HS-27A (cell line): Measurements from ENCODE around the gene RHBDD1.

Experiments
- DNase-seq: peaks from one replicate; pipeline ENCODE4 v3.0.0-alpha.2; 2012; ENCODE audit warnings: low read depth, missing footprints

RHBDD1 gene

DNA sequence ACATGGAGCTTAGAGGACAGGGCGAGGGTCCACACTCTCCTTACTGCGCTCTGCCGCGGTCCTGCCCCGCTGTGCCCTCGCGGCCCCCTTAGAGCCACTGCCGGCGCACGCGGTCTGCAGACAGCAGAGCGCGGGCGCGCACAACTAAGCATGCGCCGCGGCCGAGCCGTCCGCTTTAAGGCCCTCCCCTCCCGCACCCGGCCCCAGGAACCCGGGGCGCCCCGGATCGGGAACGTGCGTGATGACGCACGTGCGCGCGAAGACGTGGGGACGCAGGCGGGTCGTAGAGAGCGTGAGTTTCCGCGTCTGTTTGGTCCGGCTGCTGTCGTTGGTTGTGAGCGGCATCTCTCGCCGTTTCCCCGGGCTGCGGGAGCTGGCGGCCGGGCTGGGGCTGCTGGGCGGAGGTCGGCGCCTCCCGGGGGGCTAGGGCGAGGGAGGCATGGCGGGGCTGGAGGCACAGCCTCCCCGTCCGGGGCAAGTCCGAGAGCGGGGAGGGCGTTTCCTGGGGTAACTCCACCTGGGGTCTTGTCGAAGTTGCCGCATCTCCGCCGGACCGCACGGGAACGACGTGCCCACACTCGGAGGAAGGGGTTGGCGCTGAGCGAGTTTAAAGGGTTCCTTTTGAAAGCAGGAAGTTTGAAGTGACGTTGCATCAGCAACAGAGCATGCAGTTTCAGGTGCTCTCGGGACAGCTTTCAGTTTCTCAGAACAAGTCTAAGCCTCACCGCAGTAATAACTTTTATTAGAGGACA lies at the start of gene RHBDD1:
Gene RHBDD1 (plus strand): TSS at position 259 of the 752 bp plus-strand sequence. CDS start 28,640 bp downstream, outside the sequence.
- peak; percentile 67 for DNase-seq

GRCh38 chr2:226788064-226788463 lies 47.8 kb upstream of the RHBDD1 start:
- no peak for DNase-seq

DNA sequence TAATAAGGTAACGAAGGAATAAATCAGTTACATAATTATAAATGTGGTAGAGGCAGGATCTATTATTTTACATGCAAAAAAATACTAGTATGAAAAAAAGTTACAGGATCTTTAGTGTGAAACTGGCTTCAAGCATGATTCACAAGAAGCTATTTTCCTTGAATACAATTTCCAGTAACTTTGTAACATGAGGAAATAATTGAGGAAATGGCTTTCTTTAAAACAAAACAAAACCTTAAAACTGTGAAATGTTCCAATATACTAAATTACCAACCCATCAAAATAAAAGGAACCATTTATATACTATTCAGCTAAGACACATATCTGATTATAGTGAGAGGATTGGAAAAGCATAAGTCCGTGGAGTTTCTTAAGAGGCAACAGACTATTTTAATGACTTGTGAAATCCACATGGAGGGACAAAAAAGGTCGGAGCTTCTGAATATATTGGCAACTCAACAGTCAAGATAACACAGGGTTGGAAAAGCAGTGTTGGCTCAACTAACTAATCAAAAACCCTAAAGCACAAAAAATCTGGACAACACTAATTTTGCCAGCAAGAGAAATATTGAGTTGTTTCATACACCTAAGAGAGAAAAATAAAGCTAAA lies 46.9 kb upstream of the RHBDD1 start:
- DNase-seq: no peak

GRCh38 chr2:226790011-226790410 lies 45.8 kb upstream of the RHBDD1 start:
- DNase-seq: no peak

GRCh38 chr2:226790431-226790830 lies 45.4 kb upstream of the RHBDD1 start:
- DNase-seq: no peak

DNA sequence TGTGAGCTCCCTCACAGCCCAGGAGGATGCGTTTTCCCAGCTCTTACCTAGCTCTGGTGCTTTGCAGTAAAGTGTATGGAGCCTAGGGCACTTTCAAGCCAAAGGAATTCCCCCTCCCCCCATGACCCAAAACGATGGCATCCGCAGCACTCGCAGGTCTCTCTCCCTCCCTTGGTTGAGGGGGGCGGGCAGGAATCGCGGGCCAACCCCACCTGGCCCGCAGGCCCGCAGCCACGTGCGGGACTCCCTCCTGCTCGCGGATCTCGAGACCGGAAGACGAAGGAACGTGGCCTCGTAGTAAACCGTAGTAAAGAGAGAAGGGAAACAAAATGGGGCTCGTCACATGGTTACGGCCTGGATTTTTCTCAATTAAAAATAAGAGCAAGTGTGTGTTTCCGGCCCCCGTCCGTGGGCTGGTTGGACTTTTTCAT lies 44.8 kb upstream of the RHBDD1 start:
- peak; percentile 27 for DNase-seq

DNA sequence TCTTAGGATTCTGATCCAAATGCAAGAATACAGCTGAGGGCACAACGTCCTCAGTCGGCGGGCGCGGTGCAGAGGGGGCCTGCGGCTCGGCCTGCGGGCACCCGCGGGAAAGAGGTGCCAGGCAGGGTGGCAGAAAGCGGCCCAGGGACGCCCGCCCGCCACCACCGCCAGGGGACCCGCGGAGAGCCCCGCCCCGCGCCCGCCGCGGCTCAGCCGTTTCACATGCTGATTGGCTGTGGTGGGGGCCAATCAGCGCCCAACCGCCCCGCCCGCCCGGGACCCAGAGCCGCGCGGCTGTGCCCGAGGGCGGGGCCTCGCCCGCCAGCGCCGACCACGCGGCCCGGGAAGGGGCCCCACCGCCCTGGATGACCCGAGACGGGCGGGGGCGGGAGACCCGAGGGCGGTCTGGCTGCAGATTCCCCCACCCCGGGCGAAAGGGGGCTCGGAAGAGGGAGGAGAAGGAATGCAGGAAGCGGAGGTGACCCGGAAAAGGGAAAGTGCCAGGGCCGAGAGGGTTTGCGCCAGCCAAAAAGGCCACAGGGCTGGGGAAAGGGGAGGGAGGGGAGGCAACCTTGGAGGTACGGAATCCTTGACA lies 44.3 kb upstream of the RHBDD1 start:
- DNase-seq: peak; percentile 34

- no peak for DNase-seq
Observed at GRCh38 chr2:226792155-226792881, 43.5 kb upstream of the RHBDD1 start.

DNA sequence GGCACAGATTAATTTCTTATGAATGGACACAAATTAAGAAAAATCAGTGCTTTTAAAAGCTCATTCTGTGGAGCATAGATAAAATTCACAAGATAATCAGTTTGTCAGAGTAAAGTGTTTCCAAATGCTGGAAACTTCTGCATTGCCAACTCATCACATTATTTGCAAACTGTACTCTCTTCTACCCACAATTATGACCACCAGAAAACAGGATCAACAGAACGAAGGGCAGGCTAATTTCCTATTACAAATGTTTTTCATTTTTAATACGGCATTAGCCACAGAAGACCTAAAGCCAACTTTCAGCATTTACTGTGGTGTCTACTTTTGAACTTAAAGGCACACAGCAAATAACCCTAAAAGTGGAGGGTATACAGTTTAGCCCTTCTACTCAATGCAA lies 42.2 kb upstream of the RHBDD1 start:
- DNase-seq: no peak

DNA sequence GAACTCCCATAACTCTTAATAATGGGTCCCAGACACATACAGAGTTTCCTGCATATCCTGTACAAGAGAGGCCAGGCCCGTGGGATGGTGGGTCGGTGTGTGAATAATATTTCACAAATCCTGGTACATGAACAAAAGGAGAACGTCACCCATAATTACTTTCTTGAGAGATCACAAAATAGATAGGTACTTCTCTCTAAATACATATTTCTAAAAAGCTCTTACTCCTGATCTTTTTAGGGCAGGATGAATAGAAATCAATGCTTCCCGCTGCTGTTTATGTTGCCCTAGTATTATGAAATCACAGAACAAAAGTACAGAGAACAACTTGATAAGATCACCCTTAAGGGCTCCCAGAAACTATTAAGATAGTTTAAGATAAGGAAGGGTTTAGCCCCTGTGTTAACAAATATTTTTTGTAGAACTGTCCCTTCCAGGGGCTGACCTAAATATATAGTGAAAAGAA lies 41.6 kb upstream of the RHBDD1 start:
- DNase-seq: no peak

DNA sequence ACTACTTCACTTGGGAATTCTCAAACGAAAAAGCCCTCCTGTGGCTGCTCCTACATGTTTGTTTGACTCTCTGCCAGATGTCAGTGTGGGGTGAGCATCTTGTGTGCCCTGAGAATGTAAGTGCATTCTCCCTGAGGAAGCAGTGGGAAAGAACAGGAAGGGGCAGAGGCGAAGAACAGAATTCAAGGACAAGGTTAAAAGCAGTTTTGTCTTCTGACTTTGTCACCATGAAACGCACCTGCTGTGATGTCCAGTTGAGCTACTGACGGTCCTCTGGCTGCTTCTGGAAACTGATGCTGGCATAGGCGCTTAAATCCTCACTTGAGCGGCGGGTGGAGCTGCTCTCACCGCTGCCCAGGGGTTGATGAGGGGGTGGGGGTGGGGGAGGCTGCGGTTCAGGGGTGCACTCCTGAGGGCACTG lies 41.1 kb upstream of the RHBDD1 start:
- peak; percentile 52 for DNase-seq

- peak; percentile 17 for DNase-seq
Observed at GRCh38 chr2:226795281-226796011, 40.4 kb upstream of the RHBDD1 start.

DNA sequence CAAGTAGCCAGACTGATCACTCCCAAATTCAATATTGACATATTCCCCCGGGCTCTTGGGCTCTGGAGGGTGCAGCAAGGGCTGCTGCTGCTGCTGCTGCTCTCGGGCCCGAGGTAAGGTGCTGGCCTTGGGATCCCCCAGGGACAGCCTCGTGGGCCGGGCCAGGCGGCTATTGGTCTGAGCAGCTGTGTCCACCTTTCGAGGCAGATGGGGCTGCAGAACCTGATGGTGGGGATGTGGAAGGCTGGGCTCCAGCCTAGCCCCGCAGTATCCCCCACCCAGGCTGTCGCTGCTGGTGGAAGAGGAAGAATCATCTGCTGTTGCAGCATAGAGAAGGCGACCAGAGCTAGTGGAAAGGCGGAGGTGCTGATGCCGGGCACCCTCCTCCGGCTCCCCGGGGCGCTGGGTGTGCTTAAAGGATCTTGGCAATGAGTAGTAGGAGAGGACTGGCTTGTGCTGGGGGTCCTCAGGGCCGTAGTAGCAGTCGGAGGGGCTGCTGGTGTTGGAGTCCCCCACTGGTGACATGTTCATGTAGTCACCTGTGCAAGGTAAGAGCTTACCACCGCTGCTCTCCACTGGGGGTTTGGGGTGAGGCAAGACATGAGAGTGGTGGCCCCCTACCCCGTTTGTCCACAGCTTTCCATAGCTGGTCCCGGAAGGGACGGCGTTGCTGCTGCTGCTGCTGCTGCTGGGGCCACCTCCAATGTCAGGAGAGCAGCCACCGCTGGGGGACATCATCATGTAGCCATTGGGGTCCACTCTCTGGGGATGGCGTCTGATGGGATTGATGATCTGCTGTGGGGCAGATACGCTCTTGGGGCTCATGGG lies 39.6 kb upstream of the RHBDD1 start:
- no peak for DNase-seq

DNA sequence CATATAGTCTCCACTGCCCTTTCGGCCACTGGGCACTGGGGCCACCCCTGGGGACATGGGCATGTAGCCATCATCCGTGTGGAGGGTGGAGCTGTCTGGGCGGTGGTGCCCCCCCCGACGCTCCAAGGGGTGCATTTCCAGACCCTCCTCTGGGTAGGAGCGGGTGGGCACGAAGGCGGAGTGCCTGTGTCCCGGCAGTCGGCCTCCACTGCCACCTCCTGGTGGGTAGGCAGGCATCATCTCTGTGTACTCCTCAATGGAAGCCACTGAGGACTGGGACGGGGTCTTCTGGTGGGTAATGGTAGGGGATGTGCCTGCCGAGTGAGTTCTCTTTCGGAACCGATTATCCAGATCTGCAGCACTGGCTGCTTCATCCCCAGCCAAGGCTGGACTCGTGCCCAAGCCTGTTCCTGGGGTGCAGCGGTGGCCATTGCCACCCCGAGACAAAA lies 39.0 kb upstream of the RHBDD1 start:
- DNase-seq: peak; percentile 36

DNA sequence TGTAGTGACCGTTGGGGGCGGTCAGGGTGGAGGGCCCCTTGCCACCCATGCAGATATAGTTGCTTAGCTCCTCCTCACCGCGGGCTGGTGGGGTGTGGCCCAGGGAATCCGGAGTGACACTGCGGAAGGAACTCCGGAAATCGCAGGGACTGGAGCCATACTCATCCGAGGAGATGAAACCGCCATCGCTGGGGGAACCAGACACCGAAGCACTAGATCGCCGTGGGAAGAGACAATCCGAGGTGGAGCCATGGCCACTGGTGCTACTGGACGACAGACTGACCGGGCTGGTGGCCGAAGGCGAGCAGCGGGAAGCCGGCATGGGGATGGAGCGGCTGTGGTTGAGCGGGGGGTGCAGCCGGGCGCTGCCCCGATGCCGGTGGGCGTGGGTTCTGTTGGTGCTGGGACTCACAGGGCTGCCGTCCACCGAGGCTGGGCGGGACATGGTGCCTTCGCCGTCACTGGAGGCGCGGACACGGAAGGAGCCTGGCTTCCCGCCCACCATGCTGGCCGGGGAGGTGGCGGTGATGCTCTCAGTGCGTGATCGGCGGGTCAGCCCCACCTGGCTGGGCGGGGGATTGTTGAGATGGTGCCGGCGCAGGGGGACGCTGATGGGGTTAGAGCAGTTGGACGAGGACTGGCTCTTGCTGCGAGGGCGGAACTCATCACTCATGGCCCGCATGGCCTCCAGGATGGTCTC lies 38.4 kb upstream of the RHBDD1 start:
- peak; percentile 50 for DNase-seq

- DNase-seq: peak; percentile 17
Observed at GRCh38 chr2:226797989-226798421, 37.8 kb upstream of the RHBDD1 start.

GRCh38 chr2:226798422-226799210 lies 37.2 kb upstream of the RHBDD1 start:
- DNase-seq: peak; percentile 27

DNA sequence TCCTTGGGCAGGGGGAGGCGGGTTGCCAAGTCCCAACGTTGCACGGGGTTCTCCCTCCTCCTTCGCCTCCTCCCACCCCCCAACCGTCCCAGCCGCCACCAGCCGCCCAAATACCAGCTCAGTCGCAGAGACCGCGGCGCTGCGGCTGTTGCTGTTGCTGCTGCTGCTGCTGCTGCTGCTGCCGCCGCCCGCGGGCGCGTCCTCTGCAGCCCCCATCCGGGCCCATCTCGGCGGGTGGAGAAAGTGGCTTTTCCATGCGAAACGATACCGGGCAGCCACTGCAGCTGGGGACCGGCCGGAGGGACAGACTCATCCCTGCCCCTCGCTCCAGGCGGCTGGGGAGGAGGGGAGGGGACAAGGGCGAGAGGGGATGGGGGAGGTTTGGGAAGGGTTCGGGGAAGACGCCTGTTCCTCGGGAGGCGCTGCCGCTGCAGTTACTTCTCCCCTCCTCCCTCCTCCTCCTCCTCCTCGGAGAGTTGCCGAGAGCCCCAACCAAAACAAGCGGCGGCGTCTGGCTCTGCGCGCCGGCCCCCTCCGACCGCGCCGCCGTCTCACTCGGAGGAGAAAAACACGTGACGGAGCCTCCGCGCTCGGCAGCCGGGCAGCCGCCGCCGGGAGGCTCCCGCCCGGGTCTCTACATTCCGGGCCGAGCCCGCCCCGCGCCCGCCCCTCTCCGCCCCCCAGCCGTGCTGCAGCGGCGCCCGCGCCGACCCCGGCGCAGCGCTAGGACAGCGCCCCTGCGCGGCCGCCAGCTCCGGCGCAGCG lies 36.5 kb upstream of the RHBDD1 start, which contains the start of gene IRS1:
Gene IRS1 (minus strand): TSS at position 610 of the 765 bp plus-strand sequence. CDS start 1,082 bp downstream, outside the sequence.
- DNase-seq: peak; percentile 31
